COLO829 (cell line): ENCODE results near the gene A2ML1.
"Not testable (repeated sequence)": the region's sequence is repeated elsewhere in the genome, so short reads cannot be mapped to it uniquely, and the experiment has no call there.

Experiments
- DNase-seq: peaks from one replicate; pipeline ENCODE4 v3.0.0; 2012; ENCODE audit warnings: low spot score

A2ML1 gene

DNA sequence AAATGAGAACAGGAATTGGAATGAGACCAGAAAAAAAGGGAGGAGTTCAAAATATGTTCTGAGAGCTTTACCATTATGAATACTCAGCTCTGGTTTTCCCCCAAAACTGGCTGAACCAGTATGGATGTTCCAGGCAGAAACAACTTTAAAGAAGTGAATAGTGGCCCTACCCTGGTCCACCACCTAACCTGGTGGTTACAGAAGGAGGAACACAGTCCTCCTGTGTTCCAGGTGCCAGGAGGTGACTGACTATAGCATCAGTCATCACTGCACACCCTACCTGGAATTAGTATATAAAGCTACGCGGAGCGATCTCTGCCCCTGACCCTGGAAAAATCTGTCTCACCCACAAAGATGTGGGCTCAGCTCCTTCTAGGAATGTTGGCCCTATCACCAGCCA lies at the start of gene A2ML1:
TSS of gene A2ML1 (plus strand) at position 324 of the 400 bp plus-strand sequence. CDS start at position 355, 31 bp downstream.
- no peak for DNase-seq

DNA sequence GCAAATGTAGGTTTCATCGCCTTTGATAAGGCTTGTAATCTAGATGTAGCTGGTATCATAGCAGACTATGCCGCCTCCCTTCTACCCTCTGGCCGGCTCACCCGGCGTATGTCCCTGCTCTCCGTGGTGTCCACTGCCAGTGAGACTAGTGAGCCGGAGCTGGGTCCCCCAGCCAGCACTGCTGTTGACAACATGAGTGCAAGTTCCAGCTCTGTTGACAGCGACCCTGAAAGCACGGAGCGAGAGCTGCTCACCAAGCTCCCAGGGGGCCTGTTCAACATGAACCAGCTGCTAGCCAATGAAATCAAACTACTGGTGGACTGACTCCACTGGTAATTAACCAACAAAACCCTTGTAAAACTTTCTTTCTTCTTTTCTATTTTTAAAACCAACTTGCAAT lies 49.0 kb upstream of the A2ML1 start:
- DNase-seq: no peak

DNA sequence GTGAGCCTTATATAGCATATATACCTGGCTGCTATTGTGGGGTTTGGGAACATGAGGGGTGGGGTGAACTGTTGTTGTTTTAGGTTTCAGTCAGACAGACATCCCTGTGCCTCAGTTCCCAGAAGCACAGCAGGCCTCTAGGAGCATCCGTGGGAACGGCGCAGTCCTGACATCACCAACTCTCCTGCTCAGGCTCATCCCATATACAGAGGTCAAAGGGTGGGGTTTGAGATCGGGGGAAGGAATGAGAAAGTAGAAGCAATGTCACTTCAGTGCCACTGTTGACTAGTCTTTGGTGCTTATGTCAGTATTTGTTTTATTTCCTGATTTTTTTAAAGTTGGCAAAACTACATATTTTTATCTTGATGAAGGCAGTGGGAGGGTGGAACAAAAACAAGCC lies 43.1 kb upstream of the A2ML1 start:
- DNase-seq: no peak

DNA sequence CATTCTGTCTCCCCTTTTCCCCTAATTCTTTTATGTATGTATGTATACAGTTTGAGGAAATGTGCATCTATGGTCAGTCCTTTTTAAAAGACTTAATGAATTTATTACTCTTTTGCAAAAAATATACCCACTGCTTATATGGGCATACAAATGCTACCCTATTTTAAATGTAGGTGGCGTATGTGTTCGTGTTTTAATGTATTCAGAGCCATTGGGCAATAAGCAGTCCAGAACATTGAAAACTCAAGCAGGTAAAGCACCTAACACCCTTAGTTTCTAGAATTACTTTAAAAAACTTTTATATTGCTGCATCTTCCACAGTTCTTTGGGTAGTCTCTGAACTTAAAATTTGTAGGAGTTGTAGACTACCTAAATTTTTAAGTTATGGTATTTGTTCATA lies 42.6 kb upstream of the A2ML1 start:
- DNase-seq: no peak

DNA sequence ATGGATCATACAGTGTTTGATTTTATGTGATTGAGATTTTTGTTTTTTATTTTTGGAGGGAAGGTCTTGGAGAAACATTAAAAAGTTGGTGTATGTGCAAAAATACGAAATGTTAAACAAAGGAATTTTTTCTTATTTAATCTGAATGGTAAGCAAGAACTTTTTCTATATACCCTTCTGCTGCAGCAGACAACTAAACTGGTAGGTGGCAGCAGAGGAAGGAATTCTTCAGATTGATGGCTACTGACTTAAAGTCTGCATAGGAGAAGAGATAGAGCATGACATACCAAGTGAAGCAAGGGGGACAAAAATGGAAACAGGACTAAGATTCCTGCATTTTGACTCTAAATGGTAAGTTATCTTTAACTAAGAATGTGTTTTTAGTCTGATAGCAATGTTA lies 42.0 kb upstream of the A2ML1 start:
- peak; percentile 21 for DNase-seq

DNA sequence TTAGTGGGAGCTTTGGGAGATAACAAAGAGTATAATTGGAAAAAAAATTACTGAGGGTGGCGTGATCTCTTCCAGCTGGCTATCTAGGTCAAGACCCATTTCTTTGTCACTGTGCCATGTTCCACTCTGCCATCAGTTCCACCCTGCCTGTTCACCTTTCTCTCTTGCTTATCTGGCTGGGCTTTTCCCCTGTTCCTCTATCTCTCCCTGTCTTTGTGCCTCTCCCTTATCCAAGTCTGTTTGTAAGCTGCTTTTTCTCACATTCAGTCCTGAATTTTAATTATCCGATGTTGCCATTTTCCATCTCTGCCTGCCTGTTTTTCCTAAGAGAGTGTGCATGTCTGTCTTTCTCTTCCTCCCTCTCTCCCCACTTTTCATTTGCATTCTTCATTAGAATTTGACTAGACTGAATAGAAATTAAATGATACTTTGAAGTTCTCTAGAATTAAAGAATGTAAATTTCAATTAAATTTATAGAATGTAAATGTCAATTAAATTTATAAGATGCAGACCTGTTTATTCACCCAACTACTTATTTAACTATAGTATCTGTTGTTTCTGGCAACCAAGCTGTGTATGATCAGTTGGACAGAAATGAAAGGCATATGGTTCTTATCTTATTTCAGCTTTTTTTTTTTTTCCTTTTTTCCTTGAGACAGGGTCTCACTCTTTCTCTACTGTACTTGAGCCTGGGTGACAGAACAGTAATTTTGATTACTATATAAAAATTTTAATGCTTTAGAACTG lies 40.9 kb upstream of the A2ML1 start:
- DNase-seq: no peak

DNA sequence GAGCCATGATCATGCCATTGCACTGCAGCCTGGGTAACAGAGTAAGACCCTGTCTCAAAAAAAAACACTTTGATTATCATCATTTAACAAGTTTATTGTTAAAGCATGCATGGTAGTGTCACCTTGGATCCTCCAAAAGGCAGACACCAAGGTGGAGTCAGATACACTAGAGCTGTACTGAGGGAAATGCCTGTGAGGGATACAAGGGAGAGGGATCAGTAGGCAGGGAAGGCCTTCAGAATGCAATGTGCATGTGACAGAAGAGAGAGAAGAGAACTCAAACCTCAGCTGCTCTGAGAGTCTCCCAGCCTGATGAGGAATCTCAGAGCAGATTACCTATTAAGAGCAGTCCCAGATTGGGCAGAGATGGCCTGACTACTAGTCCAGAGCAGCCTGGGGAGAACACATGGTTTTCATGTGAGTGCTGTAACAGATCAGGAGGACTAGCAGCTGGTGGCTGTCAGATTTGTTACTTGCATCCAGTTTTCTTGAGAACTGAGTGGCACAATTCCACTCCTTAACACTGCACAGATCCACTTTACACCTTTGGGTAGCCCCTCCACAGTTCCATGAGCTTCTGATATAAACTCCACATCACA lies 38.0 kb upstream of the A2ML1 start:
- no peak for DNase-seq

DNA sequence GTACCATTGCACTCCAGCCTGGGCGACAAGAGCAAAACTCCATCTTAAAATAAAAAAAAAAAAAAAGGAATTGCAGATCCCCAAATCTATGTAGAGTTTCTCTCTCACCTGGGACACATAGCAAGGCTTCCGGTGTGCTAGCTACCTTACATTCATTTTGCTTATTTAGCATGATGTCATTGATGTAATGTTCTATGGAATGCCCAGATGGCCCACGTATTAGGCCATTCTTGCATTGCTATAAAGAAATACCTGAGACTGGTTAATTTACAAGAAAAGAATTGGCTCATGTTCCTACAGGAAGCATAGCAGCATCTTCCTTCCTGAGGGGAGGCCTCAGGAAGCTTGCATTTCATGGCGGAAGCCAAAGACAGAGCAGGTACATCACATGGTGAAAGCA lies 36.9 kb upstream of the A2ML1 start:
- DNase-seq: no peak

DNA sequence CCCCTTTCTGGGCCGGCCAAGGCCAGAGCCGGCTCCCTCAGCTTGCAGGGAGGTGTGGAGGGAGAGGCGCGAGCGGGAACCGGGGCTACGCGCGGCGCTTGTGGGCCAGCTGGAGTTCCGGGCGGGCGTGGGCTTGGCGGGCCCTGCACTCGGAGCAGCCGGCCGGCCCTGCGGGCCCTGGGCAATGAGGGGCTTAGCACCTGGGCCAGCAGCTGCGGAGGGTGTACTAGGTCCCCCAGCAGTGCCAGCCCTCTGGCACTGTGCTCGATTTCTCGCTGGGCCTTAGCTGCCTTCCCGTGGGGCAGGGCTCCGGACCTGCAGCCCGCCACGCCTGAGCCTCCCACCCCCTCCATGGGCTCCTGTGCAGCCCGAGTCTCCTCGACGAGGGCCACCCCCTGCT lies 35.2 kb upstream of the A2ML1 start:
- not testable (repeated sequence) for DNase-seq

DNA sequence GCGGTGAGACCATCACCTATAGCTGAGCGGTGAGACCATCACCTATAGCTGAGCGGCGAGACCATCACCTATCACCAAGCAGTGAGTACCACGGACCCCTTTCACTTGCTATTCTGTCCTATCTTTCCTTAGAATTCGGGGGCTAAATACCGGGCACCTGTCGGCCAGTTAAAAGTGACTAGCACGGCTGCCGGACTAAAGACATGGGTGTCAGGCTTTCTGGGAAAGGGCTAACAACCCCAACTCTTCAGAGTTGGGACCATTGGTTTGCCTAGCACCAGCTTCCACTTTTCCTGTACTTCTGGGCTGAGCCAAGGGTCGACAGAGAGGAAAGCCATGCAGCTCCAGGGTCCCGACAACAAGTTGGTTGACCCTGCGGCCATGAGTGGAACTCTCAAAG lies 33.7 kb upstream of the A2ML1 start:
- not testable (repeated sequence) for DNase-seq

DNA sequence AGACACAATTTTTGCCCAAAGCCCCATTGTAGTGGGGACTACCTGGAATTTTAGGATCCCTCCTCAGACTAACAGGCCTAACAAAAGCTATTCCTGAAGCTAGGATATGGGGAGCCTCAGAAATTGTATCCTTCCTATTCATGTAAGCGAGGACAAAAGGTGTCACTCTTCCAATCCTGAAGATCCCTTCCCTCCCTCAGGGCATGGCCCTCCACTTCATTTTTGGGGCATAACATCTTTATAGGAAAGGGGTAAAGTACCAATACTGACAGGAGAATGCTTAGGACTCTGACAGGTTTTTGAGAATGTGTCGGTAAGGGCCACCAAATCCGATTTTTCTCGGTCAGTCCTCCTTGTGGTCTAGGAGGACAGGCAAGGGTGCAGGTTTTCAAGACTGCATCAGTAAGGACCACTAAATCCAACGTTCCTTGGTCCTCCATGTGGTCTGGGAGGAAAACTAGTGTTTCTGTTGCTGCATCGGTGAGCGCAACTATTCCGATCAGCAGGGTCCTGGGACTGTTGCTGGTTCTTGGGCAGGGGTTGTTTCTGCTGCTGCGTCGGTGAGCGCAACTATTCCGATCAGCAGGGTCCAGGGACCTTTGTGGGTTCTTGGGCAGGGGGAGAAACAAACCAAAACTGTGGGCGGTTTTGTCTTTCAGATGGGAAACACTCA lies 32.9 kb upstream of the A2ML1 start:
- not testable (repeated sequence) for DNase-seq

DNA sequence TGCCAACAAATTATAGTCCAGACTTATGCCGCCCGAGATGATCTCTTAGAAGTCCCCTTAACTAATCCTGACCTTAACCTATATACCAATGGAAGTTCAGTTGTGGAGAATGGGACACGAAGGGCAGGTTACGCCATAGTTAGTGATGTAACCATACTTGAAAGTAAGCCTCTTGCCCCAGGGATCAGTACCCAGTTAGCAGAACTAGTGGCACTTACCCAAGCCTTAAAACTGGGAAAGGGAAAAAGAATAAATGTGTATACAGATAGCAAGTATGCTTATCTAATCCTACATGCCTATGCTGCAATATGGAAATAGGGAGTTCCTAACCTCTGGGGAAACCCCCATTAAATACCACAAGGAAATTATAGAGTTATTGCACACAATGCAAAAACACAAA lies 29.2 kb upstream of the A2ML1 start:
- DNase-seq: not testable (repeated sequence)

DNA sequence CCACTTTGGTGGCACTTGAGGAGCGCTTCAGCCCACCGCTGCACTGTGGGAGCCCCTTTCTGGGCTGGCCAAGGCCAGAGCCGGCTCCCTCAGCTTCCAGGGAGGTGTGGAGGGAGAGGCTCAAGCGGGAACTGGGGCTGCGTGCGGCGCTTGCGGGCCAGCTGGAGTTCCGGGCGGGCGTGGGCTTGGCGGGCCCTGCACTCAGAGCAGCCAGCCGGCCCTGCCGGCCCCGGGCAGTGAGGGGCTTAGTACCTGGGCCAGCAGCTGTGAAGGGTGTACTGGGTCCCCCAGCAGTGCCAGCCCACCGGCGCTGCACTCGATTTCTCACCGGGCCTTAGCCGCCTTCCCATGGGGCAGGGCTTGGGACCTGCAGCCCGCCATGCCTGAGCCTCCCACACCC lies 27.8 kb upstream of the A2ML1 start:
- not testable (repeated sequence) for DNase-seq

DNA sequence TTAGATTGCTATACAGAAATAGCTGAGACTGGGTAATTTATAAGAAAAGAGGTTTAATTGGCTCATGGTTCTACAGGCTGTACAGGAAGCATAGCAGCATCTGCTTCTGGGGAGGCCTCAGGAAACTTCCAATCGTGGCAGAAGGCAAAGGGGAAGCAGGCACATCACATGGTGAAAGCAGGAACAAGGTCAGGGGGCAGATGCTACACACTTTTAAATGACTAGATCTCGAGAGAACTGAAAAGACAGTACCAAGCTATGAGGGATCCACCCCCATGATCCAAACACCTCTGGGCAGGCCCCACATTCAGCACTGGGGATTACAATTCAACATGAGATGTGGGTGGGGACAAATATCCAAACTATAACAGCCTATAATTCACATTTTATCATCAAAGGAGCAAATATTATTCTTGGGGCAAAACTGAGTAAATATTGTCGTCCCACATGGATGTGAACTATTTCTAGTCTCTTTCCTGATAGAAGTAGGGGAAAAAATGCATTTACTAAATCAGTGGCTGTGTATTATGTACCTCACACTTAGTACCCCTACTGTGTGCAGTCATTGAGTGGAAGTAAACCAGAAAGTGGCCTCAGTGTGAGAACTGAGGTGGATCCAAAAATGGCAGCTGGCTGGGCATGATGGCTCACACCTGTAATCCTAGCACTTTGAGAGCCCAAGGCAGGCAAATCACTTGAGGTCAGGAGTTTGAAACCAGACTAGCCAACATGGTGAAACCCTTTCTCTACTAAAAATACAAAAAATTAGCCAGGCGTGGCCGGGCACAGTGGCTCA lies 25.4 kb upstream of the A2ML1 start:
- DNase-seq: no peak

DNA sequence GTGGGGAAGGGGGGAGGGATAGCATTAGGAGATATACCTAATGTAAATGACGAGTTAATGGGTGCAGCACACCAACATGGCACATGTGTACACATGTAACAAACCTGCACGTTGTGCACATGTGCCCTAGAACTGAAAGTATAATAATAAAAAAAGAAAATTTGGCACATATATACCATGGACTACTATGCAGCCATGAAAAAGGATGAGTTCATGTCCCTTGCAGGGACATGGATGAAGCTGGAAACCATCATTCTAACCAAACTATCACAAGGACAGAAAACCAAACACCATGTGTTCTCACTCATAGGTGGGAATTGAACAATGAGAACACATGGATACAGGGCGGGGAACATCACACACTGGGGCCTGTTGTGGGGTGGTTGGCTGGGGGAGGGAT lies 21.2 kb upstream of the A2ML1 start:
- DNase-seq: not testable (repeated sequence)

DNA sequence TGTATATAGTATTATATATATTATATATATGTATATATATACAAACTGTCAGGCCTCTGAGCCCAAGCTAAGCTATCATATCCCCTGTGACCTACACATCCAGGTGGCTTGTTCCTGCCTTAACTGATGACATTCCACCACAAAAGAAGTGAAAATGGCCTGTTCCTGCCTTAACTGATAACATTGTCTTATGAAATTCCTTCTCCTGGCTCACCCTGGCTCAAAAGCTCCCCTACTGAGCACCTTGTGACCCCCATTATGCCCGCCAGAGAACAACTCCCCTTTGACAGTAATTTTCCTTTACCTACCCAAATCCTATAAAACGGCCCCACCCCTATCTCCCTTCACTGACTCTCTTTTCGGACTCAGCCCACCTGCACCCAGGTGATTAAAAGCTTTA lies 17.6 kb upstream of the A2ML1 start:
- not testable (repeated sequence) for DNase-seq

DNA sequence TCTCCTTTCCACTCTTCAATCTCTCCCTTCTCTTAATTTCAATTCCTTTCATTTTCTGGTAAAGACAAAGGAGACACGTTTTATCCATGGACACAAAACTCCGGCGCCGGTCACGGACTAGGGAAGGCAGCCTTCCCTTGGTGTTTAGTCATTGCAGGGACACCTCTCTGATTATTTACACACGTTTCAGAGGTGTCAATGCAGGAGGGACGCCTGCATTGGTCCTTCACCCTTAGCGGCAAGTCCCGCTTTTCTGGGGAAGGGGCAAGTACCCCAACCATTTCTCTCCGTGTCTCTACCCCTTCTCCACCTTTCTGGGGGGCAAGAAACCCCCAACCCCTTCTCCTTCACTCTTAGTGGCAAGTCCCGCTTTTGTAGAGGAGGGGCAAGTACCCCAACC lies 16.9 kb upstream of the A2ML1 start:
- not testable (repeated sequence) for DNase-seq

DNA sequence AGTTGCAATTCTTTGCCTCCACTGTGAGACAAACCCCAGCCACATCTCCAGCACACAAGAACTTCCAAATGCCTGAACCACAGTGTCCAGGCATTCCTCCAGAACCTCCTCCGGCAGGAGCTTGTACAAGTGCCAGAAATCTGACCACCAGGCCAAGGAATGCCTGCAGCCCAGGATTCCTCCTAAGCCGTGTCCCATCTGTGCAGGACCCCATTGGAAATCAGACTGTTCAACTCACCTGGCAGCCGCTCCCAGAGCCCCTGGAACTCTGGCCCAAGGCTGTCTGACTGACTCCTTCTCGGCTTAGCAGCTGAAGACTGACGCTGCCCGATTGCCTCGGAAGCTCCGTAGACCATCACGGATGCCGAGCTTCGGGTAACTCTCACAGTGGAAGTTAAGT lies 15.3 kb upstream of the A2ML1 start:
- not testable (repeated sequence) for DNase-seq

DNA sequence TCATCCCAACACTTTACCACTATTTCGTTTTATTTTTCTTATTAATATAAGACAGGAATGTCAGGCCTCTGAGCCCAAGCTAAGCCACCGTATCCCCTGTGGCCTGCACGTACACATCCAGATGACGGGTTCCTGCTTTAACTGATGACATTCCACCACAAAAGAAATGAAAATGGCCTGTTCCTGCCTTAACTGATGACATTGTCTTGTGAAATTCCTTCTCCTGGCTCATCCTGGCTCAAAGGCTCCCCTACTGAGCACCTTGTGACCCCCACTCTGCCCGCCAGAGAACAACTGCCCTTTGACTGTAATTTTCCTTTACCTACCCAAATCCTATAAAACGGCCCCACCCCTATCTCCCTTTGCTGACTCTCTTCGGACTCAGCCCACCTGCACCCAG lies 12.3 kb upstream of the A2ML1 start:
- DNase-seq: not testable (repeated sequence)

DNA sequence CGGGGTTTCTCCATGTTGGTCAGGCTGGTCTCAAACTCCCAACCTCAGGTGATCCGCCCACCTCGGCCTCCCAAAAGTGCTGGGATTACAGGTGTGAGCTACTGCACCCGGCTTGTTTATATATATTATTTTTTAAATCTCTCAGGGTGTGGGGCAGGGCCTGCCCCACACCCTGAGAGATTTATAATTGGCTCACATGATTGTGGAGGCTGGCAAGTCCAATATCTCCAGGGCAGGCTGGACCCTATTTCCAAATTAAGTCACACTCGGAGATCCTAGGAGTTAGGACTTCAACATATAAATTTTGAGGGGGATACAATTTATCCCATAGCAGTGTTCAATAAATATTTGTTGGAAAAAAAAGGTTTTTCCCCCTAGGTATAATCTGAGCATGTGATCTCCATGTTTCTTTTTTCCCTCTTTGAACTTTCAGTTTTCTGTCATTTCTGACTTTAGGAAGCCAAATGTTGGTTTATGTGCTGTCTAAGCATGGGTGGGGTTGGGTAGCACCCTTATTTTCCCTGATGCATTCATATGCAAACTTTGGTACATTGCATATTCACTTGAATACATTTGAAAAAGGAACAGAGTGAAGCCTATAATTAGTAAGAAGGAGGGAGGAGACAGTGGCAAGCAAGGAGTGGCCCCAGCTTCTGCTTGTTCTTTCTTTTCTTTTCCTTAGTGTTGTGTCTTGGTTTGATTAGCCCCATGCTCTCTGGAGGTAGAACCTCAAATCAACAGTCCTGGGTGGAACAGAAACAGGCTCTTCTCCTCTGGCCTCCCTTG lies 8.7 kb upstream of the A2ML1 start:
- no peak for DNase-seq

DNA sequence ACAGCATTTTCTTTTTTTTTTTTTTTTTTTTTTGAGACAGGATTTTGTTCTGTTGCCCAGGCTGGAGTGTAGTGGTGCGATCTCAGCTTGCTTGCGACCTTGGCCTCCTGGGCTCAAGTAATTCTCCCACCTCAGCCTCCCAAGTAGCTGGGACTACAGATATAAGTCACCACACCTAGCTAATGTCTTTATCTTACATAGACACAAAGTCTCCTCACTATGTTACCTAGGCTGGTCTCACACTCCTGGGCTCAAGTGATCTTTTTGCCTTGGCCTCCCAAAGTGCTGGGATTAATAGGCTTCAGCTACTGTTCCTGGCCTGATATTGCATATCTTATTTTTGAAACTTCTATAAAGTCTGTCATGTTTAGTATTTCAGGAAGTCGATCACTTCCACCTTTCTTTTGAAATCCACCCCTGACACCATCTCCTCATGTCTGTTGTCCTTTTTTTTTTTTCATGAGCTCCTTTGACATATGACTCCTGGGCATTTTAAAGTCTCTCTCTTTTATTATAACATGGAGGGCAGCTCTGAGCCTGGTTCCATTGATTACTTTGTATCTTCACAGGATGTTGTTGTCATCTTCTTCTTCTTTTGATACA lies 5.9 kb upstream of the A2ML1 start:
- DNase-seq: no peak
